SK-N-MC (cell line): ENCODE measurements around the gene SLC25A6.
"Not testable (repeated sequence)": the region's sequence is repeated elsewhere in the genome, so short reads cannot be mapped to it uniquely, and the experiment has no call there.

ENCODE experiments used
- DNase-seq: peaks from one replicate; pipeline ENCODE4 v3.0.0-alpha.2; 2011; ENCODE audit warnings: low read depth, low spot score
- H3K27ac ChIP-seq: fragments of 200-600 bp; sonication (generic); 2 replicates; pipeline ENCODE4 v1.5.1; 2016; ENCODE audit warnings: mixed run types
- H3K36me3 ChIP-seq: fragments of 200-600 bp; sonication (generic); 2 replicates; pipeline ENCODE4 v1.6.1; 2017; ENCODE audit warnings: antibody characterized with exemption, low read length, mixed read lengths; ENCODE audit not compliant: insufficient read depth
- H3K4me3 ChIP-seq: fragments of 200-600 bp; sonication (generic); 2 replicates; pipeline ENCODE4 v1.5.1; 2016
- H3K9ac ChIP-seq: fragments of 200-600 bp; sonication (generic); 2 replicates; pipeline ENCODE4 v1.8.0; 2017; ENCODE audit warnings: mixed run types, mixed read lengths; ENCODE audit not compliant: insufficient read length
- H3K9me3 ChIP-seq: fragments of 200-600 bp; sonication (generic); 2 replicates; pipeline ENCODE4 v1.6.1; 2017; ENCODE audit warnings: low read depth, mild to moderate bottlenecking, antibody characterized with exemption, low read length, moderate library complexity, mixed read lengths
- EZH2 ChIP-seq: fragments of 200-600 bp; sonication (generic); IDR thresholded peaks from one replicate; pipeline ENCODE4 v1.6.1; 2017; ENCODE audit warnings: antibody characterized with exemption
- FOXP2 ChIP-seq: optimal IDR thresholded peaks from 2 replicates; pipeline ENCODE3; 2011; ENCODE audit warnings: mild to moderate bottlenecking, moderate library complexity; ENCODE audit not compliant: insufficient read depth; ENCODE audit errors: extremely low read length, control extremely low read depth
- POLR2AphosphoS5 ChIP-seq: IDR thresholded peaks from 2 replicates; pipeline ENCODE4 v1.6.1; 2012; ENCODE audit warnings: mild to moderate bottlenecking, low read depth, low read length, borderline replicate concordance

SLC25A6 gene

GRCh38 chrX:1378306-1378759 lies 13.6 kb downstream of the SLC25A6 start:
- Histone ChIP-seq H3K9me3 (no peaks in the 10 kb centered on the region), H3K36me3 (no peaks in the 10 kb centered on the region), H3K4me3 (no peak overlapping the region), H3K9ac (no peak overlapping the region), H3K27ac (no peak overlapping the region)
- TF ChIP-seq FOXP2 = no peak
- no peak for DNase-seq

GRCh38 chrX:1368385-1368698 lies 23.6 kb downstream of the SLC25A6 start:
- H3K36me3 ChIP-seq = no peaks in the 10 kb centered on the region
- H3K9me3 ChIP-seq = no peaks in the 10 kb centered on the region
- no peak for DNase-seq
- no peak overlapping the region for H3K27ac ChIP-seq
- no peak for TF ChIP-seq POLR2AphosphoS5
- no peak for TF ChIP-seq FOXP2
- no peak for TF ChIP-seq EZH2
- H3K4me3 ChIP-seq = no peak overlapping the region
- no peak overlapping the region for H3K9ac ChIP-seq

GRCh38 chrX:1366363-1366762 lies 25.6 kb downstream of the SLC25A6 start:
- not testable (repeated sequence) for H3K36me3 ChIP-seq, DNase-seq, H3K4me3 ChIP-seq, H3K9ac ChIP-seq, H3K27ac ChIP-seq, H3K9me3 ChIP-seq

- no peak for TF ChIP-seq FOXP2
- no peak for TF ChIP-seq EZH2
- TF ChIP-seq POLR2AphosphoS5 = no peak
- Histone ChIP-seq H3K9ac (no peak overlapping the region), H3K36me3 (no peaks in the 10 kb centered on the region), H3K9me3 (no peaks in the 10 kb centered on the region), H3K4me3 (no peak overlapping the region), H3K27ac (no peak overlapping the region)
- no peak for DNase-seq
These were observed 30.0 kb downstream of the SLC25A6 start for GRCh38 chrX:1361910-1362309.

GRCh38 chrX:1361275-1361674 lies 30.6 kb downstream of the SLC25A6 start:
- no peak overlapping the region for H3K27ac ChIP-seq
- TF ChIP-seq POLR2AphosphoS5 = no peak
- no peak for TF ChIP-seq EZH2
- TF ChIP-seq FOXP2 = no peak
- no peak overlapping the region for H3K9ac ChIP-seq
- no peaks in the 10 kb centered on the region for H3K9me3 ChIP-seq
- no peak for DNase-seq
- H3K4me3 ChIP-seq = no peak overlapping the region
- H3K36me3 ChIP-seq = no peaks in the 10 kb centered on the region

GRCh38 chrX:1360171-1360570 lies 31.7 kb downstream of the SLC25A6 start:
- no peak overlapping the region for H3K27ac ChIP-seq
- TF ChIP-seq FOXP2 (no peak), POLR2AphosphoS5 (no peak), EZH2 (no peak)
- H3K4me3 ChIP-seq = no peak overlapping the region
- H3K9ac ChIP-seq = no peak overlapping the region
- no peak for DNase-seq
- no peaks in the 10 kb centered on the region for H3K36me3 ChIP-seq
- H3K9me3 ChIP-seq = no peaks in the 10 kb centered on the region

- H3K36me3 ChIP-seq = no peaks in the 10 kb centered on the region
- no peak overlapping the region for H3K4me3 ChIP-seq
- H3K9ac ChIP-seq = no peak overlapping the region
- H3K9me3 ChIP-seq = no peaks in the 10 kb centered on the region
- no peak for TF ChIP-seq EZH2
- DNase-seq = no peak
- H3K27ac ChIP-seq = no peak overlapping the region
These were observed 32.4 kb downstream of the SLC25A6 start for GRCh38 chrX:1359477-1359873.

- Histone ChIP-seq H3K9me3 (no peaks in the 10 kb centered on the region), H3K27ac (no peak overlapping the region), H3K36me3 (no peaks in the 10 kb centered on the region), H3K9ac (no peak overlapping the region), H3K4me3 (no peak overlapping the region)
- TF ChIP-seq POLR2AphosphoS5 (no peak), FOXP2 (no peak), EZH2 (no peak)
- no peak for DNase-seq
These were observed 33.0 kb downstream of the SLC25A6 start for GRCh38 chrX:1358793-1359476.

- DNase-seq = no peak
- Histone ChIP-seq H3K36me3 (no peaks in the 10 kb centered on the region), H3K4me3 (no peak overlapping the region), H3K9ac (no peak overlapping the region), H3K9me3 (no peaks in the 10 kb centered on the region), H3K27ac (no peak overlapping the region)
- TF ChIP-seq EZH2 (no peak), POLR2AphosphoS5 (no peak), FOXP2 (no peak)
These were observed 33.9 kb downstream of the SLC25A6 start for GRCh38 chrX:1357993-1358392.
